Neural crest cell (in vitro differentiated cells): ENCODE measurements around the gene ERC1. TPM values are rescaled to one million over a fixed set of nuclear protein-coding genes. Genes with fewer than 3 reads are reported as not detected.

Experiments
- DNase-seq: peaks from one replicate; pipeline ENCODE4 v3.0.0; 2021; ENCODE audit warnings: low read depth, mixed read lengths, low spot score
- H3K27ac Mint-ChIP-seq: one replicate; pipeline ENCODE4 v1.8.0; 2021; ENCODE audit warnings: mild to moderate bottlenecking, mixed read lengths; ENCODE audit not compliant: unreplicated experiment
- H3K27me3 Mint-ChIP-seq: 2 replicates; pipeline ENCODE4 v1.8.0; 2021; ENCODE audit warnings: low read depth, mild to moderate bottlenecking, mixed read lengths
- H3K36me3 Mint-ChIP-seq: 2 replicates; pipeline ENCODE4 v1.8.0; 2021; ENCODE audit warnings: low read depth, mild to moderate bottlenecking, mixed read lengths
- H3K4me1 Mint-ChIP-seq: 2 replicates; pipeline ENCODE4 v1.8.0; 2021; ENCODE audit warnings: mixed read lengths
- H3K4me3 Mint-ChIP-seq: one replicate; pipeline ENCODE4 v1.8.0; 2021; ENCODE audit warnings: mild to moderate bottlenecking, mixed read lengths
- H3K9me3 Mint-ChIP-seq: 2 replicates; pipeline ENCODE4 v1.8.0; 2021; ENCODE audit warnings: mixed read lengths
- CTCF ChIP-seq: fragments of 200-600 bp; sonication (generic); conservative IDR thresholded peaks from 2 replicates; pipeline ENCODE4 v1.5.0; 2021; ENCODE audit warnings: antibody characterized with exemption, mild to moderate bottlenecking
- total RNA-seq: library from RNA; stranded (reverse); gene quantifications from 2 replicates; pipeline ENCODE4 v1.2.1, GENCODE V29; 2021

ERC1 gene
- total RNA-seq, 1 donor from 2014 or later: 38.9 TPM

GRCh38 chr12:1256285-1256684 lies 265.3 kb downstream of the ERC1 start:
- no peak for TF ChIP-seq CTCF
- Mint-ChIP-seq H3K9me3 (peaks cover 3% of the 10 kb centered on the region), H3K4me3 (no peak overlapping the region), H3K4me1 (peaks cover 14% of the 10 kb centered on the region), H3K27me3 (no peaks in the 10 kb centered on the region), H3K36me3 (peaks cover 10% of the 10 kb centered on the region), H3K27ac (no peak overlapping the region)
- no peak for DNase-seq

- Mint-ChIP-seq H3K4me3 (no peak overlapping the region), H3K9me3 (peaks cover 3% of the 10 kb centered on the region), H3K27ac (no peak overlapping the region), H3K27me3 (no peaks in the 10 kb centered on the region), H3K4me1 (peaks cover 9% of the 10 kb centered on the region), H3K36me3 (peaks cover 11% of the 10 kb centered on the region)
- TF ChIP-seq CTCF: no peak
- no peak for DNase-seq
Measured at GRCh38 chr12:1256991-1257390, 266.0 kb downstream of the ERC1 start.

GRCh38 chr12:1262011-1262410 lies 271.0 kb downstream of the ERC1 start:
- Mint-ChIP-seq H3K9me3 (peaks cover 3% of the 10 kb centered on the region), H3K4me3 (no peak overlapping the region), H3K4me1 (no peaks in the 10 kb centered on the region), H3K36me3 (peaks cover 11% of the 10 kb centered on the region), H3K27me3 (no peaks in the 10 kb centered on the region), H3K27ac (no peak overlapping the region)
- no peak for TF ChIP-seq CTCF
- no peak for DNase-seq

- H3K27me3 Mint-ChIP-seq: no peaks in the 10 kb centered on the region
- H3K4me1 Mint-ChIP-seq: no peaks in the 10 kb centered on the region
- no peak overlapping the region for H3K4me3 Mint-ChIP-seq
- no peaks in the 10 kb centered on the region for H3K9me3 Mint-ChIP-seq
- TF ChIP-seq CTCF: no peak
- peaks cover 5% of the 10 kb centered on the region for H3K36me3 Mint-ChIP-seq
- no peak for DNase-seq
- H3K27ac Mint-ChIP-seq: no peak overlapping the region
Measured at GRCh38 chr12:1267243-1267642, 276.2 kb downstream of the ERC1 start.

GRCh38 chr12:1272142-1272541 lies 281.1 kb downstream of the ERC1 start:
- Mint-ChIP-seq H3K9me3 (no peaks in the 10 kb centered on the region), H3K27me3 (no peaks in the 10 kb centered on the region), H3K36me3 (no peaks in the 10 kb centered on the region), H3K4me3 (no peak overlapping the region), H3K4me1 (no peaks in the 10 kb centered on the region), H3K27ac (no peak overlapping the region)
- no peak for TF ChIP-seq CTCF
- no peak for DNase-seq

- H3K9me3 Mint-ChIP-seq: no peaks in the 10 kb centered on the region
- no peak overlapping the region for H3K27ac Mint-ChIP-seq
- peaks cover 3% of the 10 kb centered on the region for H3K4me1 Mint-ChIP-seq
- H3K27me3 Mint-ChIP-seq: no peaks in the 10 kb centered on the region
- no peak overlapping the region for H3K4me3 Mint-ChIP-seq
- H3K36me3 Mint-ChIP-seq: no peaks in the 10 kb centered on the region
- no peak for DNase-seq
- no peak for TF ChIP-seq CTCF
Measured at GRCh38 chr12:1273051-1273450, 282.0 kb downstream of the ERC1 start.
